SW480 (cell line): ENCODE measurements around the gene NMB.
"Not testable (repeated sequence)": the region's sequence is repeated elsewhere in the genome, so short reads cannot be mapped to it uniquely, and the experiment has no call there.

Experiments used
- DNase-seq: peaks from one replicate; pipeline ENCODE4 v3.0.0-alpha.2; 2016; ENCODE audit warnings: low spot score

NMB gene

GRCh38 chr15:84654689-84655453 lies 3.1 kb downstream of the NMB start:
- DNase-seq, result peak; percentile 87

DNA sequence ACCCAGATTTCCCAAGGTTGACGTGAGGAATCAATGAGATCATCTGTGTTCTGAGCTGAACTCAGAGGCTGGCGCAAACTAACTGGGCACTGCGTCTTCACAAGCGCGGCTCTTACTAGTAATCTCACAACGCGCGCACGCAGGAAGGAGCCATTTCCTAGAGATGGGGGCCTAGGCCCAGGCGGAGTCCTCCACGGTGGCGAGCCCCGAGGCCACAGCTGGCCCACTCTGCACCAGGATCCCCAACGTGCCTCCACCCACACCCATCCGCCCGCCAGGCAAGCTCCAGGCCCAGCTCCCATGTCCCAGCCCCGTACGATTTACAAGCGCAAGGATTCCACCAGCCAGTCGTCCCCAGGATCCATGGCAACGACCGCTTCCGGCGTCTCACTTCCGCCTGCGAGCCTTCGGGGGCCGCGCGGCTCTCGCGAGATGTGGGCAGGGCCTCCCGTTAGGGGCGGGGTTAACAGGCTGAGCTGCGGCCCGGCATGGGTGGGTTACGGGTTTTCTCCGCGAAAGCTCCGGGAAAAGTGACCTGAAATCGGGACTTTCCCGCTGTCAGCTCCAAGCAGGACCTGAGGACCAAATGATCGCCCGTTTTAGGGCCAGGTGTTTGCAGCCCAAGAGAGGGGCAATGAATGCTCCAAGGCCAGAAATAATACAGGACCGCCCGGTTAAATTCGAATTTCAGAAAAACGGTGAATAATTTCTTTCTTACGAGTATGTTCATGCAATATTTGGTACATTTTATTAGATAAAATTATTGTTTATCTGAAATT lies 3.9 kb downstream of the NMB start, which contains the start of gene WDR73:
Gene WDR73, minus strand, starts transcription at position 374 of the 779 bp plus-strand sequence. Its CDS starts 9 bp downstream, at position 365.
- DNase-seq, result peak; percentile 90

DNA sequence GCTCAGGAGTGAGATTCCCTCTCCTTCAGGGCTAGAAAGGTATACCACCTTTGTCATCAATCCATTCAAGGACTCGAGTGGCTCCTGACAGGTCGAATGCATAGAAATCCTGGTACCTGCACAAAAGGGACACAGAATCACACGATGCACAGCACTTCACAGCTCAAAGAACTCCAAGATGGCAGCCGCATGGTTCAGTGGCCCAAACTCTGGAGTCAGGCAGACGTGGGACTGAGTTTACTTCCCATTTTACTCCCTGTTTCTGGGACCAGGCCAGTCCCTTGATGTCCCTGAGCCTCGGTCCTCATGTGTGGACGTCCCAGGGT lies 4.5 kb downstream of the NMB start:
- DNase-seq, result no peak

DNA sequence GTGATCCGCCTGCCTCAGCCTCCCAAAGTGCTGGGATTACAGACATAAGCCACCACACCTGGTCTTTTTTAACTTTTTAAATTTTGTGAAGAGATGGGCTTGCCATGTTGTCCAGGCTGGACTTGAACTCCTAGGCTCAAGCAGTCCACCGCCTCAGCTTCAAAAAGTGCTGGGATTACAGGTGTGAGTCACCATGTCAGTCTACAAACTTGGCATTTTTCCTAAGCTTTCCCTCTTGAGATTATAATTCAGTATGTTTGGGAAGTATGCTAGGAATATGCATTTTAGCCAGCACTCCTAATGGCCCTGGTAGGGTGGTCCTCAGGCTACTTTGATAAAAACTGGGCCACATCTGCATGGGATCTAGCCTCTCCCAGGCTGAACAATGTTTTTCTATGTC lies 8.3 kb downstream of the NMB start:
- DNase-seq, result no peak

GRCh38 chr15:84648539-84648938 lies 9.5 kb downstream of the NMB start:
- no peak for DNase-seq

- no peak for DNase-seq
Measured at GRCh38 chr15:84647726-84648125, 10.3 kb downstream of the NMB start.

GRCh38 chr15:84645997-84646396 lies 12.0 kb downstream of the NMB start:
- no peak for DNase-seq

DNA sequence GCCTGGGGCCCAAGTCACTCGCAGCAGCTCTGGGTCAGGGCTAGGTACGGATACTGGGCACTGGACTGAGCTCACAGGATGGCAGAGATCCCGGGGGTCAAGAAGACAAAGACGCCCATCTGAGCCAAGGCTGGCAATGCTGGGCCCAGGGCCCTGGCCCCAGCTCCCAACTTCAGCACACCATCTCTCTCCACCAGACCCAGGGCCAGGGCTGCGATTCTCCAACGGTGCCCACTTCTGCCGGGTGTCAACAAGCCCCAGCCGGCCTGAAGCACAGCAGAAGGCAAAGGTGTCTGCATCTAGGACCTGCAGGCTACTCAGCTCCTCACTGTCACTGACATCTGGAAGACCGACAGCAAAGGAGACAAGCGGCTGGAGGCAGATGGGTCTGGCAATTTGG lies 12.5 kb downstream of the NMB start:
- DNase-seq, result no peak

GRCh38 chr15:84643838-84644237 lies 14.2 kb downstream of the NMB start:
- no peak for DNase-seq

DNA sequence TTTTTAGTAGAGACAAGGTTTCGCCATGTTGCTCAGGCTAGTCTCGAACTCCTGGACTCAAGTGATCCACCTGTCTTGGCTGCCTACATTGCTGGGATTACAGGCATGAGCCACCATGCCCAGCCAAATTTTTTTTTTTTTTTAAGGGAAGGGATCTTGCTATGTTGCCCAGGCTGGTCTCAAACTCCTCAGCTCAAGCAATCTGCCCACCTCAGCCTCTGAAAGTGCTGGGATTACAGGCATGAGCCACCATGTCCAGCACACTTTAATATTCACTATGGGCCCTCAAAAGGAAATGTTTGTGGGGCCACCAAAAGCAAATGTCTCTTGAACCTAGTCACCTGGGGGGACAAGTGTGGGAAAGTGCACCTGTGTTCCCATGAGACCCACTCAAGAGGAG lies 15.4 kb downstream of the NMB start:
- not testable (repeated sequence) for DNase-seq

GRCh38 chr15:84641871-84642270 lies 16.1 kb downstream of the NMB start:
- not testable (repeated sequence) for DNase-seq

- peak; percentile 46 for DNase-seq
Measured at GRCh38 chr15:84638103-84638502, 19.9 kb downstream of the NMB start.

- DNase-seq, result no peak
Measured at GRCh38 chr15:84634228-84634837, 23.7 kb downstream of the NMB start.

DNA sequence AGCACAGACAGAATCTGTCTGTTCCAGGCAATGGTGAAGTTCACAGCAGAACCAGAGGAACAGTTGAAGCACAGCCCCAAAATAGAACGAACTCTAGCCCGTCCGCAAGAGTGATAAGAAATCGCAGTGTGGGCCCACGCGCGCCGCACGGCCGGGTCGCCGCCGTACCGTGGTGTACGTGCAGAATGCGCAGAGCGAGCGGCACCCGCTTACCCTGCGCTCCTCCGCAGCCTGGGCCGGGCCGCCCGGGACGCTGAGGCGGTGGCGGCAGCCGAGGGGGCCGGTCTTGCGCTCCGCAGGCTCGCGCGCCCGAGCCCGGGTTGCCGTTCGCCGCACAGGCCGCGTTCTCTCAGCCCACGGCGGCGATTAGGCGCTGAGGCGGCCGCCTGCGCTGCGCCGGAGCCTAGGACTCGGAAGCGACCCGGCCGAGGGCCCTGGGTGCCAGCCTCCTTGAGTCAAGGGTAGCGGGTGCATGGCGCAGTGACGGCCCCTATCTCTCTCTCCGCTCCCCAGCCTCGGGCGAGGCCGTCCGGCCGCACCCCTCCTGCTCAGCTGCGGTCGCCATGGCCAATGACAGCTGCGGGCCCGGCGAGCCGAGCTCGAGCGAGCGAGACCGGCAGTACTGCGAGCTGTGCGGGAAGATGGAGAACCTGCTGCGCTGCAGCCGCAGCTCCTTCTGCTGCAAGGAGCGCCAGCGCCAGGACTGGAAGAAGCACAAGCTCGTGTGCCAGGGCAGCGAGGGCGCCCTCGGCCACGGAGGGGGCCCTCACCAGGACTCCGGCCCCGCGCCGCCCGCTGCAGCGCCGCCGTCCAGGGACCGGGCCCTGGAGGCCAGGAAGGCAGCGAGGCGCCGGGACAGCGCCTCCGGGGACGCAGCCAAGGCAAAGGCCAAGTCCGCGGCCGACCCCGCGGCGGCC lies 24.4 kb downstream of the NMB start:
- peak; percentile 67 for DNase-seq

DNA sequence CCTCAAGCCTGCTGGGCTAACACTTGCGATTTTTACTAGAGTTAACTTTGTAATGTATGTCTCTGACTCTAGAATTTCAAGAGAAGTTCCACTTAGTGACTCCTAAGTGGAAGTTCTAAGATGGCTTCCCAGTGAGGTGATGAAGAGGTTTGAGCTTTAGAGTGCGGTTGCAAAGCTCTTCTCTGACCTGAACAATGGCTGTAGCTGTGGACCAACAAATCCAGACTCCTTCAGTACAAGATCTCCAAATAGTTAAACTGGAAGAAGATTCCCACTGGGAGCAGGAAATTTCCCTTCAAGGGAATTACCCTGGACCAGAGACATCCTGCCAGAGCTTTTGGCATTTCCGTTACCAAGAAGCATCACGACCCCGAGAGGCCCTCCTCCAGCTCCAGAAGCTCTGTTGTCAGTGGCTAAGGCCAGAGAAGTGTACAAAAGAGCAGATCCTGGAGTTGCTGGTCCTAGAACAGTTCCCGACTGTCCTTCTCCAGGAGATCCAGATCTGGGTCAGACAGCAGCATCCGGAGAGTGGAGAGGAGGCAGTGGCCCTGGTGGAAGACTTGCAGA lies 26.2 kb downstream of the NMB start:
- no peak for DNase-seq

DNA sequence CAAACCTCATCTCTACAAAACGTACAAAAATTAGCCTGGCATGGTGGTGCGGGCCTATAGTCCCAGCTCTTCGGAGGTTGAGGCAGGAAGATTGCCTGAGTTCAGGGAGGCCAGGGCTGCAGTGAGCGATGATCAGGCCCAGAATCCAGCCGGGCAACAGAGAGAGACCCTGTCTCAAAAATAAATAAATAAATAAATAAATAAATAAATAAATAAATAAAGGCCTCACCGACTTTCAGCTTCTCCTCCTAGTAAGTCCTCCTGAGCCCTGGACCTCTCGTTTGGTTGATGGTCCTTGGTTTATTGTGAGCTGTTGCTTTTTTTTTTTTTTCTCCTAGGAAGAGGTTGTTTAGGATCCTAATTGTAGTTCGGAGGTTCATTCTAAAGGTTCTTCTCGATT lies 29.0 kb downstream of the NMB start:
- no peak for DNase-seq

GRCh38 chr15:84625123-84625522 lies 32.9 kb downstream of the NMB start:
- no peak for DNase-seq

DNA sequence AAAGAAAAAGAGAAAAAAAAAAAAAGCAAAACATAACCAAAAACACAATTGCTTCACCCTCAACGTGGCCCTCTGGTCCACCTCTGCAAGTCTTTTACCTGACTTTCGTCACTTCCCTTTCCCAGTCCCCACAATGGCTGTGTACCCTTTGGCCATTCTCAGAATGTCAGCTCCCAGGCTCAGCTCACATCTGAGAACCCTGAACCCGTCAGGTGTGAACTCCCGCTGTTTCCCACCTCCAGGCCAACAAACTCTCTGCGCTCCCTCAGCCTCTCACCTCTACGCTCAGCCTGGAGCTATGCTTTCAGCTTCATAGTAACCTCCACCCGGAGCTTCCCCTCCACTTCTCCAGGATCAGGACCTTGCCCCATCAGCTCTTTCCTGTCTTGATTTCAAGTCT lies 33.6 kb downstream of the NMB start:
- no peak for DNase-seq

GRCh38 chr15:84621358-84621979 lies 36.5 kb downstream of the NMB start:
- DNase-seq, result no peak

GRCh38 chr15:84620626-84621025 lies 37.4 kb downstream of the NMB start:
- DNase-seq, result no peak

- DNase-seq, result no peak
Measured at GRCh38 chr15:84616235-84616634, 41.8 kb downstream of the NMB start.
